ENCODE measurements around the gene PPP4R3B. TPM values are rescaled to one million over a fixed set of nuclear protein-coding genes. Genes with fewer than 3 reads are reported as not detected.

PPP4R3B gene
- total RNA-seq = 10 to 100 TPM; 29.9 to 30.6 TPM
- long read RNA-seq, full-length matches to known transcripts = 4 of 16 reads
- long read RNA-seq, partial matches to known transcripts = 6 of 16 reads
- long read RNA-seq, other reads (novel, unspliced or antisense) = 6 of 16 reads

DNA sequence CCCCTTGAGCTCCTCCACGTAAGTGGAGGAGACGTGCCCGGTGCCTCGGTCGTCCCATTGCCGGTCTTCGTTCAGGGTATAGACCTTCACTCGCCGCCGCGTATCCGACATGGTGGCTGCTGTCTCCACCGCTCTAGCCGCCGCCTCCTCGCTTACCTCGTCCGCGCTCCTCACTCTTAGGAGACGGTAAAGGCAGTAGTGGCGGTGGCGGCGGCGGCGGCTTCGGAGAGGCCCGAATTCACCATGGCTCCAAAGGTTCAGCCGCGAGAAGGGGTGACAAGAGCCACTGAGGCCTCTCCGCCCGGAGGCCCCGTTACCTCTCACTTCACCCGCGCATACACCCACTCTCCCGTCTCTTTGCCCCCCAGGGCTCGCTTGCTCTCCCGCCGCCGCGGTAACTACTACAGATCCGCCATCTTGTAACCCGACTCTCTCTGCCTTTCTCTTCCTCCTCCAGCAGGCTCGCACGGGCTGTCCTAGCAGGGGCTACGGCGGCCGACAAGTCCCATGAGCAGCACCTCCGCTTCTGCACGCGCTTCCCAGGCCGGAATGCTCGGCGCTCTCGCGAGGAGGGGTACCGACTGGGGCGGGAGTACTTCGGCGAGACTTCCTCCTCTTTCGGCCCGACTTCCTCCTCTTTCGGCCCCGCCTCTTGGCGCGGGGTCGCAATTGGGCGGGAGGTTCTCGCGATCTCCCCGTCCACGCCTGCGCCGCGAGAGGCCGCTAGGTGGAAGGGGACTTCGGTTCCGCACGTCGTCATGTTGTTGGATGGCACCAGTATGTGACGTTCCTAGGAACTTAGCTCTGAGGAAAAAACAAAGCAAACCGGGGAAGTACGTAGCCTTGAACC is at the start of gene PPP4R3B:
Gene PPP4R3B, minus strand, starts transcription at position 448 of the 850 bp plus-strand sequence. Its CDS starts 337 bp downstream, at position 111.
- peak; percentile 99 for DNase-seq
- intact Hi-C loops (cut with DNase I) = no loop called here
- peak; percentile 95 to 96 for ATAC-seq

DNA sequence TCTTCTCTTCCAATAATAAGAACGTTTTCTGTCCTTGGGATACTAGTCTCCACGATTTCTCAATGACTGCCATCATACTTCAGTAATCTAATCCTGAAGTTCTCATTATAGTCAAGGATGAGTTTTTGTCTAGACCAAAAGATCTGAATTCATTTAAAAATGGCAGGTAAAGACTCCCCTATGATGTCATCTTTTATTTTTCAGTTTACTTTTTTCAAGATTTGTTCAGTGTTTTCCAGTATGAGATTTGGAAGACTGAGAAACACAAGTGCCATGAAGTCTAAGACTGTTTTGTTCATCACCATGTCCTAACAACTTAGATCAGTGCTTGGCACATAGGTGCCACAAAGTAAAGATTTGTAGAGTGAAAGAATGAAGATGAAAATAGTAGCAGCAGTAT is 35.8 kb upstream of the PPP4R3B start:
- no peak for DNase-seq
- intact Hi-C loops (cut with DNase I) = no loop called here
- ATAC-seq = no peak

GRCh38 chr2:55649211-55649610 is 31.8 kb upstream of the PPP4R3B start:
- no peak for ATAC-seq

GRCh38 chr2:55636831-55637230 is 19.4 kb upstream of the PPP4R3B start:
- intact Hi-C loops (cut with DNase I) = no loop called here
- DNase-seq = no peak
- no peak for ATAC-seq

More at GRCh38 chr2:55649211-55649610, 31.8 kb upstream of the PPP4R3B start:
- no peak for DNase-seq
- intact Hi-C loops (cut with DNase I) = no loop called here

- intact Hi-C loops (cut with DNase I) = no loop called here
- ATAC-seq (no peak), DNase-seq (no peak)
Measured at GRCh38 chr2:55628931-55629330, 11.5 kb upstream of the PPP4R3B start.

- no peak for ATAC-seq
- intact Hi-C loops (cut with DNase I) = no loop called here
- no peak for DNase-seq
Measured at GRCh38 chr2:55627915-55628314, 10.5 kb upstream of the PPP4R3B start.

- no peak for ATAC-seq
- intact Hi-C loops (cut with DNase I) = no loop called here
Measured at GRCh38 chr2:55621802-55622201, 4.4 kb upstream of the PPP4R3B start.

DNA sequence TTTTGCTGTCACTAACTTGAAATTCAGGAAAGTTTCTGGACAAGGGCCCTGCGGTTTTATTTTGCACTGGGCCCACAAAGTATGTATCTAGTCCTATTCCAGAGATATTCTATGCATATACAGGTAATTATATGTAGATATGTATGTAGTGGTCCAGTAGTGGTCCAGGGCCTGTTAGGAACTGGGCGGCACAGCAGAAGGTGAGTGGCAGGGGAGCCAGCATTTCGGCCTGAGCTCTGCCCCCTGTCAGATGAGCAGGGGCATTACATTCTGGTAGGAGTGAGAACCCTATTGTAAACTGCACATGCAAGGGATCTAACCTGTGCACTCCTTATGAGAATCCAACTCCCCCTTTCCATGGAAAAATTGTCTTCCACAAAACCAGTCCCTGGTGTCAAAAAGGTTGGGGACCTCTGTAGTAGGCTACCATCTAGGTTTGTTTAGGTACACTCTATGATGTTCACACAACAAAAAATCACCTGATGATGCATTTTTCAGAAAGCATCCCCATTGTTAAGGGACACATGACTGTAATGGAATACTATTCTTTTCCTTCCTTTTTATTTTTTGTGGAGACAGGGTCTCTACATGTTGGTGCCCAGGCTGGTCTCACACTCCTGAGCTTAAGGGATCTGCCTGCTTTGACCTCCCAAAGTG is 2.8 kb upstream of the PPP4R3B start:
- intact Hi-C loops (cut with DNase I) = no loop called here
- ATAC-seq = no peak
- no peak for DNase-seq

More at GRCh38 chr2:55621802-55622201, 4.4 kb upstream of the PPP4R3B start:
- DNase-seq = no peak

GRCh38 chr2:55618275-55619055 is 1.0 kb upstream of the PPP4R3B start:
- intact Hi-C loops (cut with DNase I) = no loop called here
- peak; percentile 59 for DNase-seq
- peak; percentile 27 to 48 for ATAC-seq

DNA sequence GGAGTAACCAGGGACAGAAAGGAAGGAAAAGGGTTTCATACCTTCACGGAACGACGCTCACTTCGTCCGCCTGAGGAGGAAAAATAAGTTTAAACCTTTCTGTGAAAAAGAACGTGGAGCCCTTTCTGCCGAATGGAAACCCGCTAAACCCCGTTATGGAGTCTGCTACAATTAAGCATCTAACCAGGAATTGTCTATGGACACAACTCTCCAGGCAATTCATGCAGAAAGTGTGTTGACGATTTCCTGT is 528 bp upstream of the PPP4R3B start:
- DNase-seq (no peak), ATAC-seq (no peak)
- intact Hi-C loops (cut with DNase I) = no loop called here

GRCh38 chr2:55616551-55617174 is 759 bp downstream of the PPP4R3B start:
- intact Hi-C loops (cut with DNase I) = no loop called here
- peak; percentile 2 to 10 for ATAC-seq
- no peak for DNase-seq

DNA sequence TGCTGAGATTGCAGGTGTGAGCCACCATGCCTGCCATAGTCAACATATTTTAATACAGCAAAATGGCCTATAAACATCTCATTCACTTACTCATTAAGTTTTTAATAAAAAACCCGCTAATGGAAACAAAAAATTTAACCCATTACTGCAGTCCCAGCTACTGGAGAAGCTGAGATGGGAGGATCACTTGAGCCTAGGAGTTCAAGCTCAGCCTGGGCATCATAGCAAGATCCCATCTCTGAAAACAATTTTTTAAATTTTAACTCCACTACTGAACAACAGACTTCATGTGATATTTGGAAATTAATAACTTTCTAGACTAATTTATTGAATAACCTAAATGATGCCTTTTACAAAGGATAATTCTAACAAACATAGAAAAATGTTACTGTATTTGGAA is 5.4 kb downstream of the PPP4R3B start:
- intact Hi-C loops (cut with DNase I) = no loop called here
- no peak for ATAC-seq

DNA sequence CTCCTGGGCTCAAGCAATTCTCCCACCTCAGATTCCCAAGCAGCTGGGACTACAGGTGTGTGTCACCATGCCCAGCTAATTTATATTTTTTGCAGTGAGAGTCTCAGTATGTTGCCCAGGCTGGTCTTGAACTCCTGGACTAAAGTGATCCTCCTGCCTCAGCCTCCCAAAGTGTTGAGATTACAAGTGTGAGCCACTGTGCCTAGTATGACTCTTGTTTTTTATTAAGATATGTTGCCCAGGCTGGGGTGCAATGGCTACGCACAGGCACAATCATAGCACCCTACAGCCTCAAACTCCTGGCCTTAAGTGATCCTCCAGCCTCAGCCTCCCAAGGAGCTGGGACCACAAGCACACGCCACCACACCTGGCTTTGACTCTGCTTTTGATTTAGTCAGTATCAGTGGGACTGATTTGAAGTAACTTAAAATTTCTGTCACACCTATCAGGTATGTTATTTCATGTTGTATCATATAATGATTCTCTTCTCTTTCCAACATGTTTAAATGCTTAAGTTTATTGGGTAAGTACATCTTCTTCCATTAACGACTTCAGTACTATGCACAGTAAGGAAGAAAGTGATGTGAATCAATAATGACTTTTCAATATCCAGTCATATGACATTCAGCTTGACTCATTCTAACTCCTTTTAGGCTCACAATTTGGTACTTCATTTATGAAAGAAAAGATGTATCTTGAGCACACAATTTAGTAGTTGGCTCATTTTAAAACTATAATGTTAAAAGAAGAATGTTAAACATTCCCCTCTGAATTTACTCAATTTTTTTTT is 6.3 kb downstream of the PPP4R3B start:
- intact Hi-C loops (cut with DNase I) = no loop called here
- no peak for ATAC-seq

More for the DNA sequence above, 5.4 kb downstream of the PPP4R3B start:
- no peak for DNase-seq

DNA sequence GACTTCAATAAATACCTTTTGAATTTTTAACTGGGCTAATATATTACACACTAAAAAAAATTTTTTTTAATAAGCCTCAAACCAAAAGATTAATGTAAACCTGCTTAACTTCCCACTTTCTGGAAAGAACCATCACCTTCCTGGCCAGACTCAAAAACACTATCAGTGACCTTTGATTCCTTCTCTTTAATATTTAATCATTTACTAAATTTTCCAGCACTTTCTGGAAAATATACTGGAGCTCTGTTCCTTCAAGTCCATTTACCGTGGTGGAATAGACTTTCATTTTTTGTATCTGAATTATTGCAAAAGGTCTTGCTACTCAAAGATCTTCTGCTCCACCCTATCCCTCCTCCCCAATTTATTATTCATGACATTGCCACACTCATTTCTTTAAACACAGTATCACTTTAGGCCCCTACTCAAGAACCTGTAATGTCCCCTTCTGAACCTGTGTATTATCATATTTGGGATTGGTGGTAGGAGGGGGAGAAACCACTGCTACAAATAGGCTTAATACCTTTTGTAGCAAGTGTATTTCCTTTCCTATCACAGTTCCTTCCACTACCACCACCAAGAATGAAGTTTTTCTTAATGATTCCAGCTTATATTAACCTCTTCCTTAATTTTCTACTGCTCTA is 7.4 kb downstream of the PPP4R3B start:
- ATAC-seq (no peak), DNase-seq (no peak)
- intact Hi-C loops (cut with DNase I) = no loop called here

More for the DNA sequence above, 6.3 kb downstream of the PPP4R3B start:
- DNase-seq = no peak

GRCh38 chr2:55609193-55609794 is 8.1 kb downstream of the PPP4R3B start:
- DNase-seq (no peak), ATAC-seq (no peak)
- intact Hi-C loops (cut with DNase I) = no loop called here

GRCh38 chr2:55607717-55608116 is 9.7 kb downstream of the PPP4R3B start:
- intact Hi-C loops (cut with DNase I) = no loop called here
- DNase-seq (no peak), ATAC-seq (no peak)

DNA sequence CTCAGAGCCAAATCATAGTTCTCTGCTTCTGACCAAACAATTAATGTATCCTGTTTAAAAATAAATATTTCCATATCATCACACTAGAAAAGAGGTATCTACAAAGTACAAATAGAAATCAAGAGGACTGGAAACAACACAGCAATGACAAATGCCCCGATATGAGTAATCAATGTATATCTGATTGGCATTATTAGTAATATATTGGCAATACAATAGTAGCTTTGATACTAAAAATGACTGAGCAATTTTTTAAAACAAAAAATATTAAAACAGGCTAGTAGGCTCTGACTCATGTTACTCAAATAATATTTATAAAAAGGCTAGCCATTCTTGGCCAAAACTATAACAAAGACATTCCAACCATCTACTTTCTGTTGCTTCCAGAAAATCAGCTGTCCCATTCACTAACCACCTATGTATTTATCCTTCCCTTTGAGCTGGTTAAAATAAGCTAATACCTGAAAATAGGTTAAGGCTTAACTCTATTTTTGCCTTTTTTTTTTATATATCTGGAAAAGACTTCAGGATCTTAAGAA is 13.3 kb downstream of the PPP4R3B start:
- ATAC-seq (no peak), DNase-seq (no peak)
- intact Hi-C loops (cut with DNase I) = no loop called here
